ENCODE results near the gene POLR3E. TPM values are rescaled to one million over a fixed set of nuclear protein-coding genes. Genes with fewer than 3 reads are reported as not detected.
A peak's percentile ranks its signal among the peaks of the same experiment; 100 is the strongest.

The POLR3E gene
- total RNA-seq, 1 donor, result 19.2 TPM

DNA sequence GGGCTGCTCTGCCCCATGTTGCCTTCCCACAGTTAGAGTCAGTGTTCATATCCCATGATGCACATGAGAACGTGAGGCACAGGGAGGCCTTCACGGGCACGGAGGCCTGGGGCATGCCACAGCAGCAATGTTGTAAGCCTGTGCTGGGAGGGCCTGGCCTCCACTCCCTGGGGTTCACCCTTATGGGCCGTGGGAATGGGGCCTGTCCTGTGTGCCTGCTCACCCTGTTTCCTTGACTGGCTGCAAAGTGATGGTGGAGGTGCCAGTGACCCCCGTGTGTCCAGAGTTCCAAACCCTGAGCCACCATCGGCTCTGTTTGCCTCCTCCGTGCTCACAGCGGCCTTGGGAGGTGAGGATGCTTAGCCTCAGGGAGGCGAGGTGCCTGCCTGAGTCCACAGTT, 9.6 kb downstream of the POLR3E start:
- TF ChIP-seq, protein P1, sequence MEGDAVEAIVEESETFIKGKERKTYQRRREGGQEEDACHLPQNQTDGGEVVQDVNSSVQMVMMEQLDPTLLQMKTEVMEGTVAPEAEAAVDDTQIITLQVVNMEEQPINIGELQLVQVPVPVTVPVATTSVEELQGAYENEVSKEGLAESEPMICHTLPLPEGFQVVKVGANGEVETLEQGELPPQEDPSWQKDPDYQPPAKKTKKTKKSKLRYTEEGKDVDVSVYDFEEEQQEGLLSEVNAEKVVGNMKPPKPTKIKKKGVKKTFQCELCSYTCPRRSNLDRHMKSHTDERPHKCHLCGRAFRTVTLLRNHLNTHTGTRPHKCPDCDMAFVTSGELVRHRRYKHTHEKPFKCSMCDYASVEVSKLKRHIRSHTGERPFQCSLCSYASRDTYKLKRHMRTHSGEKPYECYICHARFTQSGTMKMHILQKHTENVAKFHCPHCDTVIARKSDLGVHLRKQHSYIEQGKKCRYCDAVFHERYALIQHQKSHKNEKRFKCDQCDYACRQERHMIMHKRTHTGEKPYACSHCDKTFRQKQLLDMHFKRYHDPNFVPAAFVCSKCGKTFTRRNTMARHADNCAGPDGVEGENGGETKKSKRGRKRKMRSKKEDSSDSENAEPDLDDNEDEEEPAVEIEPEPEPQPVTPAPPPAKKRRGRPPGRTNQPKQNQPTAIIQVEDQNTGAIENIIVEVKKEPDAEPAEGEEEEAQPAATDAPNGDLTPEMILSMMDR (IDR thresholded peaks at IDR 0.05; ENCODE audit: extremely low read depth, low read depth, low read length), result no peak
- peaks cover 24% of the 10 kb centered on the region for H3K79me2 ChIP-seq (ENCODE audit: insufficient read depth, low read length)
- H3K4me3 ChIP-seq (ENCODE audit: insufficient read depth, low read length), result no peak overlapping the region
- peaks cover 45% of the 10 kb centered on the region for H3K36me3 ChIP-seq (ENCODE audit: insufficient read depth, low read length)
- no peak overlapping the region for H2AFZ ChIP-seq (ENCODE audit: low read length)
- no peaks in the 10 kb centered on the region for H3K9me3 ChIP-seq (ENCODE audit: low read depth, low read length)
- no peak overlapping the region for H3K27ac ChIP-seq (ENCODE audit: low read depth, low read length)
- H3K4me2 ChIP-seq (ENCODE audit: insufficient read depth, low read length), result no peak overlapping the region
- H4K20me1 ChIP-seq (ENCODE audit: insufficient read depth, low read length), result peaks cover 15% of the 10 kb centered on the region
- no peaks in the 10 kb centered on the region for H3K27me3 ChIP-seq (ENCODE audit: insufficient read depth, low read length)
- no peak for DNase-seq (ENCODE audit: insufficient read length, low spot score, missing footprints)
- no peaks in the 10 kb centered on the region for H3K4me1 ChIP-seq (ENCODE audit: insufficient read depth, low read length)

- Histone ChIP-seq H3K36me3 (ENCODE audit: insufficient read depth, low read length) (peaks cover 34% of the 10 kb centered on the region), H3K4me3 (ENCODE audit: insufficient read depth, low read length) (no peak overlapping the region), H3K9me3 (ENCODE audit: low read depth, low read length) (no peaks in the 10 kb centered on the region), H3K4me2 (ENCODE audit: insufficient read depth, low read length) (no peak overlapping the region), H3K27ac (ENCODE audit: low read depth, low read length) (no peak overlapping the region), H3K79me2 (ENCODE audit: insufficient read depth, low read length) (peaks cover 14% of the 10 kb centered on the region), H3K27me3 (ENCODE audit: insufficient read depth, low read length) (no peaks in the 10 kb centered on the region), H4K20me1 (ENCODE audit: insufficient read depth, low read length) (peaks cover 10% of the 10 kb centered on the region), H2AFZ (ENCODE audit: low read length) (no peak overlapping the region), H3K4me1 (ENCODE audit: insufficient read depth, low read length) (no peaks in the 10 kb centered on the region)
- TF ChIP-seq, protein P1 (IDR thresholded peaks at IDR 0.05; ENCODE audit: extremely low read depth, low read depth, low read length), result no peak
- no peak for DNase-seq (ENCODE audit: insufficient read length, low spot score, missing footprints)
Observed at GRCh38 chr16:22307838-22308237, 10.6 kb downstream of the POLR3E start.

DNA sequence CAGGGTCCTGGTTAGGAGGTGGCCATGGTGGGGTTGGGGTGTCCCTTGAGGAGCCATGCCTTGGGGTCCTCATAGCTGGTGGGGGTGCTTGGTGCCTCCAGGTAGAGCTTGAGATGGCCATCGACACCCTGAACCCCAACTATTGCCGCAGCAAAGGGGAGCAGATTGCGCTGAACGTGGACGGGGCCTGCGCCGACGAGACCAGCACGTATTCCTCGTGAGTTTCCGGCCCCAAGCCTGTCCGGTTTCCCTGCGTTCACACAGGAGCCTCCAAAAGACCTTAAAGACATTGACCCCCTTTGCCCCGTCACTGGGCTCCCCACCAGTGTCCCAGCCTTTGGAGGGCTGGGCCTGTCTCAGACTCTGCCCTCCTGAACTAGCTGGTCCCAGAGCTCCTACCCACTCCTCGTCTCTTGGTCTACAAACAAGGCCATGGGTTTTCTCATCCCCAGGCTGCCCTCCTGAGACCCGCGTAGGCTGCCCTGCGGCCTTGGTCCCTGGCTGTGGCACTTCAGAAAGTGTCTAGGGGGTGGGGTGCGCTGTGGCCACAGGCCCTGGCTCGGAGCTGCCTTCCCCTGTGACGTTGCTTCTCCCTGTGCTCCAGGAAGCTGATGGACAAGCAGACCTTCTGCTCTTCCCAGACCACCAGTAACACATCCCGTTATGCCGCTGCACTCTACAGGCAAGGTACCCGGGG, 11.8 kb downstream of the POLR3E start:
- Histone ChIP-seq H3K79me2 (ENCODE audit: insufficient read depth, low read length) (peaks cover 7% of the 10 kb centered on the region), H4K20me1 (ENCODE audit: insufficient read depth, low read length) (peaks cover 7% of the 10 kb centered on the region), H3K27me3 (ENCODE audit: insufficient read depth, low read length) (no peaks in the 10 kb centered on the region), H3K36me3 (ENCODE audit: insufficient read depth, low read length) (peaks cover 32% of the 10 kb centered on the region), H3K27ac (ENCODE audit: low read depth, low read length) (no peak overlapping the region), H3K4me3 (ENCODE audit: insufficient read depth, low read length) (no peak overlapping the region), H3K4me1 (ENCODE audit: insufficient read depth, low read length) (no peaks in the 10 kb centered on the region), H3K9me3 (ENCODE audit: low read depth, low read length) (no peaks in the 10 kb centered on the region), H3K4me2 (ENCODE audit: insufficient read depth, low read length) (no peak overlapping the region), H2AFZ (ENCODE audit: low read length) (no peak overlapping the region)
- peak; percentile 58 for DNase-seq (ENCODE audit: insufficient read length, low spot score, missing footprints)
- TF ChIP-seq, protein P1 (IDR thresholded peaks at IDR 0.05; ENCODE audit: extremely low read depth, low read depth, low read length), result no peak

GRCh38 chr16:22311520-22311919, 14.3 kb downstream of the POLR3E start:
- Histone ChIP-seq H3K27me3 (ENCODE audit: insufficient read depth, low read length) (no peaks in the 10 kb centered on the region), H4K20me1 (ENCODE audit: insufficient read depth, low read length) (no peaks in the 10 kb centered on the region), H3K4me2 (ENCODE audit: insufficient read depth, low read length) (no peak overlapping the region), H3K79me2 (ENCODE audit: insufficient read depth, low read length) (no peaks in the 10 kb centered on the region), H2AFZ (ENCODE audit: low read length) (no peak overlapping the region), H3K9me3 (ENCODE audit: low read depth, low read length) (no peaks in the 10 kb centered on the region), H3K4me1 (ENCODE audit: insufficient read depth, low read length) (no peaks in the 10 kb centered on the region), H3K36me3 (ENCODE audit: insufficient read depth, low read length) (peaks cover 39% of the 10 kb centered on the region), H3K4me3 (ENCODE audit: insufficient read depth, low read length) (no peak overlapping the region), H3K27ac (ENCODE audit: low read depth, low read length) (no peak overlapping the region)
- TF ChIP-seq, protein P1 (IDR thresholded peaks at IDR 0.05; ENCODE audit: extremely low read depth, low read depth, low read length), result no peak
- DNase-seq (ENCODE audit: insufficient read length, low spot score, missing footprints), result no peak

All from osteoblast (primary cell).